ENCODE data around the gene C2orf15.
"Not testable (repeated sequence)": the region's sequence is repeated elsewhere in the genome, so short reads cannot be mapped to it uniquely, and the experiment has no call there.

C2orf15 gene

GRCh38 chr2:99169534-99169933 is 28.0 kb downstream of the C2orf15 start:
- DNase-seq, result no peak

GRCh38 chr2:99171377-99172140 is 30.1 kb downstream of the C2orf15 start:
- no peak for DNase-seq

DNA sequence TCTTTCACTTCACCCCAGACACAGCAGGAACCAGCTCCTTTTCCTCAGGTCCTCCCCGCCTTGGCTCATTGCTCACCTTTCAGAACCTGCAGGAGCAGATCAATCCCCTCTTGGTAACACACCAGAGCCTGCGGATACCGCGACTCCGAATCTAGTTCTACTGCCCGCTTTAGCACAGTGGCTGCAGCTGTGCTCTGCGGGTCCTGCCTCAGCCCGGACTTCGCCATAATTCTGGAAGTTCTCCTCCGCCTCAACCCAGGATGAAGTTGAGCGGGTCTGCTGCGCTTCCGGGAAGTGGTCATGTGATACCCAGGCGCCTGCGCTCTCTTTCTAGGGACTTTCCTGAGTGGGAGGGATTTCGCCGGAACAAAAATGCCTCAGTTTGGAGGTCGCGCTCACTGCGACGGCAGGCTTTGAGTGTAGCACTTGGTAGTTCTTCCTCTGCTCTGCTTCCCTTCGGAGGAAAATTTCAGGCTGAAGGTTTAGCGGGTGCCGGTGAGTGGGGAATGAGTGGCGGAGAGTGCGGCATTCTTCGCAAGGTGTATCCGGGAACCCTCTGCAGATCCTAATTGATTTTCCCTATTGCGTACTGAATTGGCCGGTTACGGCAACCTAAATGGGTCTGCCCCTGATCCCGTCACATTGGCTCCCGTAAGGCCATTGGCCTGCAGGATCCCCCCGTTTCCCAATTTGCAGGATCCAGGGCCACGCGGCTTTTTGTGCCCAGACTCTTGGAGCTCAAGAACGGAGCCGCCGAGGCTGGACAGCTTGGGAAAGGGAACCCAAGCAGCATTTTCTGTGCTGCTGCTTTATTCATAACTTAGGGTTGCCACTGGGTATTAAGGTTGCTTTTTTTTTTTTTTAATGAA is 39.5 kb downstream of the C2orf15 start, which contains the start of the genes MITD1 and MRPL30:
Gene MITD1 (minus strand): TSS at position 304 of the 869 bp plus-strand sequence. CDS start 77 bp downstream, at position 227.
Gene MRPL30 (plus strand): TSS at position 430 of the 869 bp plus-strand sequence. CDS start 5,020 bp downstream, outside the sequence.
- DNase-seq, result peak; percentile 97

- DNase-seq, result peak; percentile 9
These were observed 40.1 kb downstream of the C2orf15 start for GRCh38 chr2:99181624-99182000.

DNA sequence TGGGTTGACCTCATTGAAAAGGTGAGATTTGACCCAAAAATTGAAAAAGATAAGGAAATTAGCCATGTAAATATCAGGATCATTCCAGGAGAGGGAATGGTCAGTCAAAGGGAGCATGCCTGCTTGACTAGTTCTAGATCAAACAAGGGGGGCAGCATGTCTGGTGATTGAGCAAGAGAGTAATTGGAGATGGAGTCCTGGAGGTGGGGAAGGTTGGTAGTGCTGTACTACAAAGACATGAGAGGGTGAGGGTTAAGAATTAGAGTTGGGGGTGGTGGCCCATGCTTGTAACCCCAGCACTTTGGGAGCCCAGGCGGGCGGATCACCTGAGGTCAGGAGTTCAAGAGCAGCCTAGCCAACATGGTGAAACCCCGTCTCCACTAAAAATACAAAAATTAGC is 41.5 kb downstream of the C2orf15 start:
- no peak for DNase-seq

- no peak for DNase-seq
These were observed 43.3 kb downstream of the C2orf15 start for GRCh38 chr2:99184811-99185210.

DNA sequence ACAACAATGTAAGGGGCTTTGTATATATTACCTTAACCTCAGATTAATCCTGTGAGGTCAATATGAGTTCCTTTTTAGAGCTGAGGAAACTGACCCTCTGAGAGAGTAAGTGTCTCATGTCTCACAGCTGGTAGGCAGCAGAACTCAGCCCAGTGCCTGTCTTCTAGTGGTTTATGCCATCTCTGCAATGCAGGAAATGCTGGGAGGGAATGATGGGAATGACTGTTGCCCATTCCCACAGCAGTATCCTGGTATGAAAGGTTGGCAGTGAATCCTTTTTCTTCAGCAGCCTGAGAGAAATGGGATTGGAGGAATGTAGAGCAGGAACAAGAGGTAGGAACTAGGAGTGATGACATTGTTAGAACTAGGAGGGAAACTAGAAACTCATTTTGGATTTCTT is 45.5 kb downstream of the C2orf15 start:
- no peak for DNase-seq

- no peak for DNase-seq
These were observed 46.9 kb downstream of the C2orf15 start for GRCh38 chr2:99188357-99188756.

DNA sequence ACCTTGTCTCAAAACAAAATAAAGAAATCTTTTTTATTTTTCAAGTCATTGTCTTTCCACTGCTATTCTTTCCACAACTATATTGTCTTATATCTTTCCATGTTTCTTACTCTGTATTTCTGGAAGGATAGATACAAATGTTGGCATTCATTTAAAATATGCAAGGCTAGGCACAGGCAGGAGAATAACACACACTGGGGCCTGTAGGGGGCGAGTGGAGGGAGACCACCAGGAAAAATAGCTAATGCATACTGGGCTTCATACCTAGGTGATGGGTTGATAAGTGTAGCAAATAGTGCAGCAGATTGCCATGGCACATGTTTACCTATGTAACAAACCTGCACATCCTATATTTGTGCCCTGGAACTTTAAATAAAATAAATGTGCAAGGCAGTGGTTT is 49.0 kb downstream of the C2orf15 start:
- no peak for DNase-seq

DNA sequence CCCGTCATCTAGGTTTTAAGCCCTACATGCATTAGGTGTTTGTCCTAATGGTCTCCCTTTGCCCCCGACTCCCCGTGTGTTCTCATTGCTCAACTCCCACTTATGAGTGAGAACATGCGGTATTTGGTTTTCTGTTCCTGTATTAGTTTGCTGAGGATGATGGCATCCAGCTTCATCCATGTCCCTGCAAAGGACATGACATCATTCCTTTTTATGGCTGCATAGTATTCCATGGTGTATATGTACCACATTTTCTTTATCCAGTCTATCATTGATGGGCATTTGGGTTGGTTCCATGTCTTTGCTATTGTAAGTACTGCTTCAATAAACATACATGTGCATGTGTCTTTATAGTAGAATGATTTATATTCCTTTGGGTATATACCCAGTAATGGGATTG is 50.9 kb downstream of the C2orf15 start:
- DNase-seq, result not testable (repeated sequence)

DNA sequence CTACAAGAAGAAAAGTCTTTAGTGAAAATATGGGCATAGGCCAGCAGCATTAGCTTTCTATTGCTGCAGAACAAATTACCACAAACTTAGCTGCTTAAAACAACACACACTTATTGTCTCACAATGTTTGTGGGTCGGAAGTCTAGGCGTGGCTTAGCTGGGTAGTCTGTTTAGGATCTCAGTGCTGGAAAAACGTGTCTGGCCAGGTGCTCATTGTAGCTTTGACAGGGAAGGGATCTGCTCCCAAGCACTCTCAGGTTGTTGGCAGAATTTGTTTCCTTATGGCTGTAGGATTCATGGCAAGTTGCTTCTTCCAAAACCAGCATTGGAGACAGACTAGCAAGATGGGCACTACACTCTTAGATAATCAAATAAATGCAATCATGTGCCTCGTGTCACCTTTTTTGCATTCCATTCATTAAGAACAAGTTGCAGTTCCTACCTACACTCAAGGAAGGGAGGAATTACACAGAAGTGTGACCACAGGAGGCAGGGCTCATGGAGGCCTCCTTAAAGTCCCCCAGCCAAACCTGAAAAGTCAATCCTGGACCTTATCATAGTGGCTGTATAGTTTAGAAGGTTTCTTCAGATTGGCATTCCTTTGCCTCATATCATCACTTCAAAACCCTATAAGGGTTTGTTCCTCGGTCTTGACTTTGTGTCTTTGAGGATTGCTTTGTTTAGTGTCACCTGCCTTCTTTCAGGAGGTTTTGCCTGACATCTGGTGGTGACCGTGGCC is 56.8 kb downstream of the C2orf15 start:
- no peak for DNase-seq

GRCh38 chr2:99200076-99200800 is 58.7 kb downstream of the C2orf15 start:
- peak; percentile 29 for DNase-seq

Measured in suppressor macrophage treated with lipopolysaccharide for 4 hours (primary cell).